Measurements from ENCODE around the gene COQ10B. TPM values are rescaled to one million over a fixed set of nuclear protein-coding genes. Genes with fewer than 3 reads are reported as not detected.

The COQ10B gene
- total RNA-seq, 1 donor from 2014 or later = 15.9 TPM

GRCh38 chr2:197452754-197453122 is 614 bp upstream of the COQ10B start:
- Mint-ChIP-seq H3K27me3 (ENCODE audit: low read depth) (no peaks in the 10 kb centered on the region), H3K9me3 (no peaks in the 10 kb centered on the region), H3K4me1 (peaks cover 15% of the 10 kb centered on the region), H3K27ac (peak overlapping the region; percentile 98), H3K36me3 (no peaks in the 10 kb centered on the region), H3K4me3 (peak overlapping the region; percentile 87)
- no peak for TF ChIP-seq CTCF (IDR thresholded peaks at IDR 0.05; ENCODE audit: unreplicated experiment)
- no peak for DNase-seq (ENCODE audit: low spot score in 2 of 2, unreplicated experiment in 2 of 2)

- H3K36me3 Mint-ChIP-seq = no peaks in the 10 kb centered on the region
- H3K9me3 Mint-ChIP-seq = no peaks in the 10 kb centered on the region
- peak overlapping the region; percentile 98 for H3K27ac Mint-ChIP-seq
- H3K4me1 Mint-ChIP-seq = peaks cover 15% of the 10 kb centered on the region
- H3K27me3 Mint-ChIP-seq (ENCODE audit: low read depth) = no peaks in the 10 kb centered on the region
- no peak for TF ChIP-seq CTCF (IDR thresholded peaks at IDR 0.05; ENCODE audit: unreplicated experiment)
- DNase-seq (ENCODE audit: low spot score in 2 of 2, unreplicated experiment in 2 of 2) = no peak
- peak overlapping the region; percentile 87 for H3K4me3 Mint-ChIP-seq
These were observed 604 bp downstream of the COQ10B start for GRCh38 chr2:197453914-197454398.

GRCh38 chr2:197454923-197455322 is 1.6 kb downstream of the COQ10B start:
- peak overlapping the region; percentile 87 for H3K4me3 Mint-ChIP-seq
- DNase-seq (ENCODE audit: low spot score in 2 of 2, unreplicated experiment in 2 of 2) = no peak
- peak overlapping the region; percentile 98 for H3K27ac Mint-ChIP-seq

GRCh38 chr2:197455428-197455827 is 2.1 kb downstream of the COQ10B start:
- TF ChIP-seq CTCF (IDR thresholded peaks at IDR 0.05; ENCODE audit: unreplicated experiment) = no peak
- H3K27me3 Mint-ChIP-seq (ENCODE audit: low read depth) = no peaks in the 10 kb centered on the region
- H3K27ac Mint-ChIP-seq = no peak overlapping the region
- H3K9me3 Mint-ChIP-seq = no peaks in the 10 kb centered on the region
- H3K36me3 Mint-ChIP-seq = no peaks in the 10 kb centered on the region
- no peak for DNase-seq (ENCODE audit: low spot score in 2 of 2, unreplicated experiment in 2 of 2)
- H3K4me1 Mint-ChIP-seq = peaks cover 15% of the 10 kb centered on the region
- no peak overlapping the region for H3K4me3 Mint-ChIP-seq

More at GRCh38 chr2:197454923-197455322, 1.6 kb downstream of the COQ10B start:
- TF ChIP-seq CTCF (IDR thresholded peaks at IDR 0.05; ENCODE audit: unreplicated experiment) = no peak
- Mint-ChIP-seq H3K4me1 (peaks cover 15% of the 10 kb centered on the region), H3K9me3 (no peaks in the 10 kb centered on the region), H3K27me3 (ENCODE audit: low read depth) (no peaks in the 10 kb centered on the region), H3K36me3 (no peaks in the 10 kb centered on the region)

GRCh38 chr2:197460649-197461048 is 7.3 kb downstream of the COQ10B start:
- peaks cover 1% of the 10 kb centered on the region for H3K4me1 Mint-ChIP-seq
- H3K9me3 Mint-ChIP-seq = no peaks in the 10 kb centered on the region
- no peak overlapping the region for H3K27ac Mint-ChIP-seq
- H3K4me3 Mint-ChIP-seq = no peak overlapping the region
- H3K36me3 Mint-ChIP-seq = peaks cover 7% of the 10 kb centered on the region
- no peak for TF ChIP-seq CTCF (IDR thresholded peaks at IDR 0.05; ENCODE audit: unreplicated experiment)
- no peak for DNase-seq (ENCODE audit: low spot score in 2 of 2, unreplicated experiment in 2 of 2)
- H3K27me3 Mint-ChIP-seq (ENCODE audit: low read depth) = no peaks in the 10 kb centered on the region

- DNase-seq (ENCODE audit: low spot score in 2 of 2, unreplicated experiment in 2 of 2) = no peak
- H3K9me3 Mint-ChIP-seq = no peaks in the 10 kb centered on the region
- peaks cover 1% of the 10 kb centered on the region for H3K4me1 Mint-ChIP-seq
- TF ChIP-seq CTCF (IDR thresholded peaks at IDR 0.05; ENCODE audit: unreplicated experiment) = no peak
- peaks cover 8% of the 10 kb centered on the region for H3K36me3 Mint-ChIP-seq
- H3K4me3 Mint-ChIP-seq = no peak overlapping the region
- no peak overlapping the region for H3K27ac Mint-ChIP-seq
- H3K27me3 Mint-ChIP-seq (ENCODE audit: low read depth) = no peaks in the 10 kb centered on the region
These were observed 7.7 kb downstream of the COQ10B start for GRCh38 chr2:197461057-197461456.
